22Rv1 (cell line): Measurements from ENCODE around the gene TMEM63B.

Source experiments
- CTCF ChIP-seq: fragments of 450-650 bp; IDR thresholded peaks from 2 replicates; pipeline ENCODE4 v1.5.1; 2017; ENCODE audit warnings: mild to moderate bottlenecking
- ZFX ChIP-seq: fragments of 450-650 bp; IDR thresholded peaks from 2 replicates; pipeline ENCODE4 v1.6.1; 2017; ENCODE audit warnings: antibody characterized with exemption, borderline replicate concordance

- TF ChIP-seq CTCF (no peak), ZFX (no peak)
Observed at GRCh38 chr6:44202332-44202971, 75.1 kb downstream of the TMEM63B start.
